GM12878 (cell line): ENCODE data around the gene ZNF385C. TPM values are rescaled to one million over a fixed set of nuclear protein-coding genes. Genes with fewer than 3 reads are reported as not detected.

Experiments used
- ATAC-seq: fragments of 200-7000 bp; cut with Tn5 transposase; 3 replicates; pipeline ENCODE4 v1.9.1; 2020; ENCODE audit warnings: mild to moderate bottlenecking, moderate library complexity
- BruUV-seq: library from RNA; stranded (reverse); fragments of 400-500 nt; replicated peaks from 2 replicates; lab custom pipeline; 2021; lab: Mats Ljungman, UMichigan
- CTCF ChIA-PET: fragments of 300-600 bp; sonication (Branson Sonifier 250); formaldehyde crosslinking; extraction: SDS; loops from one replicate; lab custom pipeline; 2021; ENCODE audit warnings: inconsistent platforms; lab: Yijun Ruan, JAX
- POLR2A ChIA-PET: fragments of 350-600 bp; formaldehyde crosslinking; extraction: SDS; loops from one replicate; lab custom pipeline; 2021; ENCODE audit warnings: inconsistent platforms; lab: Charles Lee
- RAD21 ChIA-PET: fragments of 300-600 bp; sonication (Branson Sonifier 250); formaldehyde crosslinking; loops from one replicate; lab custom pipeline; 2023; ENCODE audit warnings: antibody characterized with exemption; ENCODE audit not compliant: unreplicated experiment; lab: Charles Lee
- SMC1A ChIA-PET: fragments of 300-600 bp; sonication (Branson Sonifier 250); formaldehyde crosslinking; loops from one replicate; lab custom pipeline; 2023; ENCODE audit not compliant: unreplicated experiment, uncharacterized antibody; lab: Charles Lee
- DNase-seq: peaks from one replicate; pipeline ENCODE4 v3.0.0-alpha.2; 2011; ENCODE audit warnings: low read depth, low spot score
- FAIRE-seq: peaks from 3 replicates; lab custom pipeline; 2011; peaks lifted over from hg19 to GRCh38; lab: Jason Lieb, UNC
- H2AFZ ChIP-seq: 2 replicates; pipeline ENCODE4 v1.6.0; 2011; ENCODE audit warnings: low read depth, low read length, control low read depth; ENCODE audit not compliant: control insufficient read depth
- H3K27ac ChIP-seq: 2 replicates; pipeline ENCODE4 v1.5.1; 2011; ENCODE audit warnings: control low read depth; ENCODE audit not compliant: control insufficient read depth, insufficient read depth
- H3K27me3 ChIP-seq, 2 experiments: replicated peaks in 1 of 2; 2 replicates each; pipeline versions ENCODE4 v1.6.0 to v1.6.1; 2011; ENCODE audit warnings: low read length in 1 of 2; ENCODE audit not compliant: control insufficient read depth in 2 of 2, insufficient read depth in 2 of 2
- H3K36me3 ChIP-seq, 2 experiments: 2 replicates each; pipeline ENCODE4 v1.5.1; 2011; ENCODE audit warnings: low read length in 1 of 2; ENCODE audit not compliant: control insufficient read depth in 2 of 2, insufficient read depth in 2 of 2
- H3K4me1 ChIP-seq: 2 replicates; pipeline ENCODE4 v1.6.1; 2011; ENCODE audit warnings: mild to moderate bottlenecking, low read length, moderate library complexity, mixed read lengths; ENCODE audit not compliant: control insufficient read depth, insufficient read depth
- H3K4me2 ChIP-seq: 2 replicates; pipeline ENCODE4 v1.6.0; 2011; ENCODE audit warnings: control low read depth; ENCODE audit not compliant: control insufficient read depth, insufficient read depth
- H3K4me3 ChIP-seq: fragments of 200-600 bp; sonication (generic); 2 replicates; pipeline ENCODE4 v1.5.1; 2016
- H3K79me2 ChIP-seq: 2 replicates; pipeline ENCODE4 v1.6.0; 2011; ENCODE audit warnings: low read length; ENCODE audit not compliant: control insufficient read depth, insufficient read depth
- H3K9ac ChIP-seq: 2 replicates; pipeline ENCODE4 v1.8.0; 2011; ENCODE audit warnings: low read length, control low read depth, mixed read lengths; ENCODE audit not compliant: control insufficient read depth, insufficient read depth
- H3K9me3 ChIP-seq: replicated peaks from 3 replicates; pipeline ENCODE4 v1.5.1; 2011; ENCODE audit warnings: mild to moderate bottlenecking, low read length; ENCODE audit not compliant: control insufficient read depth, insufficient read depth
- H4K20me1 ChIP-seq: 2 replicates; pipeline ENCODE4 v1.6.0; 2011; ENCODE audit not compliant: control insufficient read depth, insufficient read depth
- CHD4 ChIP-seq: fragments of 200-600 bp; sonication (generic); IDR thresholded peaks from 2 replicates; pipeline ENCODE4 v1.6.1; 2016; ENCODE audit warnings: mild to moderate bottlenecking
- MYC ChIP-seq: IDR thresholded peaks from 2 replicates; pipeline ENCODE4 v1.6.1; 2011; ENCODE audit warnings: mild to moderate bottlenecking, low read length, moderate library complexity, inconsistent platforms; ENCODE audit not compliant: insufficient read depth, insufficient replicate concordance, insufficient read length, severe bottlenecking
- RFX5 ChIP-seq: IDR thresholded peaks from 2 replicates; pipeline ENCODE4 v1.6.1; 2011; ENCODE audit warnings: low read depth, low read length, improper control_type of control experiment
- STAT1 ChIP-seq: fragments of 450-650 bp; conservative IDR thresholded peaks from 2 replicates; pipeline ENCODE4 v1.6.1; 2014; ENCODE audit warnings: antibody characterized with exemption, mild to moderate bottlenecking
- SUPT20H ChIP-seq: IDR thresholded peaks from 2 replicates; pipeline ENCODE4 v1.6.1; 2011; ENCODE audit warnings: low read depth, mild to moderate bottlenecking, low read length, moderate library complexity, borderline replicate concordance; ENCODE audit not compliant: control insufficient read depth
- TCF7 ChIP-seq: IDR thresholded peaks from 2 replicates; pipeline ENCODE4 v1.6.1; 2014; ENCODE audit warnings: antibody characterized with exemption, borderline replicate concordance
- WRNIP1 ChIP-seq: IDR thresholded peaks from 2 replicates; pipeline ENCODE4 v1.6.1; 2011; ENCODE audit warnings: low read depth, low read length, improper control_type of control experiment, borderline replicate concordance
- WGBS: methylation state at CpG from one replicate; pipeline ENCODE4 v1.1.6; 2016; ENCODE audit warnings: low lambda C conversion rate; ENCODE audit not compliant: insufficient replicate concordance, insufficient coverage; ENCODE audit errors: missing lambda C conversion rate; 5-methylcytosine and 5-hydroxymethylcytosine counted together
- in situ Hi-C: fragments of 300-500 bp; cut with MboI; formaldehyde crosslinking; loops from 9 replicates; pipeline ENCODE4 v1.14.3; 2018; ENCODE audit warnings: mixed read lengths
- intact Hi-C: fragments of 100-400 bp; cut with micrococcal nuclease; formaldehyde crosslinking; loops from one replicate; pipeline ENCODE4 v1.14.2; 2022; ENCODE audit not compliant: unreplicated experiment
- polyA plus RNA-seq, 11 experiments: library from polyadenylated mRNA; depleted of rRNA in 4 of 11; unstranded in 6 of 11; stranded (reverse) in 5 of 11; fragments of >200 nt; fragmentation: Nextera tagmentation in 4 of 11; fragmentation: Illumina TruSeq in 1 of 11; extraction: Ambion mirVana in 4 of 11; extraction: Trizol in 1 of 11; gene quantifications; 1 replicate in 1 of 11; 2 replicates in 10 of 11; pipeline versions ENCODE4 v1.2.1 to v1.2.3, GENCODE V29; 2011 to 2016; ENCODE audit warnings: inconsistent platforms in 2 of 11, missing spikeins in 2 of 11, low read depth in 1 of 11
- total RNA-seq, 4 experiments: library from RNA; depleted of rRNA in 3 of 4; stranded (reverse); fragments of >200 nt in 3 of 4; fragmentation: Illumina TruSeq in 1 of 4; extraction: Trizol in 1 of 4; gene quantifications; 2 replicates each; pipeline versions ENCODE4 v1.2.1 to v1.2.3, GENCODE V29; 2013 to 2021
- TF ChIP-seq, protein P1 (sequence below): IDR thresholded peaks from 2 replicates; pipeline ENCODE4 v1.6.1; 2011; ENCODE audit warnings: low read depth, low read length, improper control_type of control experiment, borderline replicate concordance
- TF ChIP-seq, protein P2 (sequence below): fragments of 450-650 bp; conservative IDR thresholded peaks from 2 replicates; pipeline ENCODE4 v1.6.1; 2017; ENCODE audit warnings: mild to moderate bottlenecking, moderate library complexity

Gene ZNF385C
- total and polyA plus RNA-seq, 10 of the 15 experiments (the other 5 are each of a cell fraction or from before 2014, with no cell fraction given), result 0.06 to 0.20 (median 0.07) TPM; not detected in 5

DNA sequence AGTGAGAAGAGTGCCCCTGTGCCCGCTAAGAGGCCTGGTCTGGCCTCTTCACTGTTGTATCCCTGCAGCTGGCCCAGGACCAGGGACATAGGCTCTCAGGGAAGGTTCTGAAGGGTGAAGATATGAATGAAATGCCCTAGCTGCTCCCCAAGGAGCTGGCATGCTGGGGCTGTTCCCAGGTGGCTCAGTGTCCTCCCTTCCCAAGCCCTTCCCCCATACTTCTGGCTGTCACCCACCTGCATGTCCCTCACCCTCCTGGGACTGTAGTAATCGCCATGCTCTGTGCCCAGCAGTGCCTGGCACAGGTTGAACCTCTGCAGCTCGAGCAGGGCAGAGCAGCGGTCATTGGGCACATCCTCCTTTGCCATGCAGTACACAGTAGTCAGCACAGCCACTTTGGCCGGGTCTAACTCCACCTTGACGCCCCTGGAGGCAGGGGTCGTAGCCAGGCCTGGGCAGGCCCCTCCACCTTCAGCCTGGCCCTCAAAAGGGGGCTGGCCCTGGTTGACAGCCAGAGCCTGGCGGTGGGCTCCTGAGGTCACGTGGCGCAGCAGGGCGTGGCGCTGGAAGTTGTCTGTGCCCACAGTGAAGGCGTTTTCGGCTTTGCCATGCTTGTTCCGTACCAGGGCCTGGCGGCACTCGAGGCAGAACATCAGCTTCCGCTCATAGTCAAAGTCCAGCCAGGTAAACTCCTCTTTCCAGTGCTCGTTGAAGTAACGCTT is 55.5 kb downstream of the ZNF385C start:
- H3K27ac ChIP-seq, result no peak overlapping the region
- ChIA-PET POLR2A (no interaction called here), CTCF (interaction anchor here (2.0 kb wide), 1 partner anchor 23 kb away, joined by 6 read pairs; no protein-coding TSS in a partner anchor)
- no peaks in the 10 kb centered on the region for H3K79me2 ChIP-seq
- DNase-seq (no peak), FAIRE-seq (no peak), ATAC-seq (no peak)
- no peak overlapping the region for H3K4me3 ChIP-seq
- 51% methylated on average over 20 of the region's 20 CpGs for WGBS
- BruUV-seq, result no TSS peak
- no peaks in the 10 kb centered on the region for H3K36me3 ChIP-seq
- H3K9me3 ChIP-seq, result no peaks in the 10 kb centered on the region
- H2AFZ ChIP-seq, result no peak overlapping the region
- TF ChIP-seq MYC, result no peak
- no peak for TF ChIP-seq CHD4
- TF ChIP-seq RFX5, result no peak
- TF ChIP-seq WRNIP1, result no peak
- TF ChIP-seq, protein P1, sequence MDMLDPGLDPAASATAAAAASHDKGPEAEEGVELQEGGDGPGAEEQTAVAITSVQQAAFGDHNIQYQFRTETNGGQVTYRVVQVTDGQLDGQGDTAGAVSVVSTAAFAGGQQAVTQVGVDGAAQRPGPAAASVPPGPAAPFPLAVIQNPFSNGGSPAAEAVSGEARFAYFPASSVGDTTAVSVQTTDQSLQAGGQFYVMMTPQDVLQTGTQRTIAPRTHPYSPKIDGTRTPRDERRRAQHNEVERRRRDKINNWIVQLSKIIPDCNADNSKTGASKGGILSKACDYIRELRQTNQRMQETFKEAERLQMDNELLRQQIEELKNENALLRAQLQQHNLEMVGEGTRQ, result no peak
- TF ChIP-seq STAT1, result no peak
- TF ChIP-seq TCF7, result no peak
- TF ChIP-seq SUPT20H, result no peak
- TF ChIP-seq, protein P2, sequence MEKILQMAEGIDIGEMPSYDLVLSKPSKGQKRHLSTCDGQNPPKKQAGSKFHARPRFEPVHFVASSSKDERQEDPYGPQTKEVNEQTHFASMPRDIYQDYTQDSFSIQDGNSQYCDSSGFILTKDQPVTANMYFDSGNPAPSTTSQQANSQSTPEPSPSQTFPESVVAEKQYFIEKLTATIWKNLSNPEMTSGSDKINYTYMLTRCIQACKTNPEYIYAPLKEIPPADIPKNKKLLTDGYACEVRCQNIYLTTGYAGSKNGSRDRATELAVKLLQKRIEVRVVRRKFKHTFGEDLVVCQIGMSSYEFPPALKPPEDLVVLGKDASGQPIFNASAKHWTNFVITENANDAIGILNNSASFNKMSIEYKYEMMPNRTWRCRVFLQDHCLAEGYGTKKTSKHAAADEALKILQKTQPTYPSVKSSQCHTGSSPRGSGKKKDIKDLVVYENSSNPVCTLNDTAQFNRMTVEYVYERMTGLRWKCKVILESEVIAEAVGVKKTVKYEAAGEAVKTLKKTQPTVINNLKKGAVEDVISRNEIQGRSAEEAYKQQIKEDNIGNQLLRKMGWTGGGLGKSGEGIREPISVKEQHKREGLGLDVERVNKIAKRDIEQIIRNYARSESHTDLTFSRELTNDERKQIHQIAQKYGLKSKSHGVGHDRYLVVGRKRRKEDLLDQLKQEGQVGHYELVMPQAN, result no peak
- TF ChIP-seq, all 136 proteins: peak for 0
- Histone ChIP-seq H3K9ac (no peak overlapping the region), H4K20me1 (no peaks in the 10 kb centered on the region), H3K27me3 (no peaks in the 10 kb centered on the region), H3K4me1 (peaks cover 8% of the 10 kb centered on the region; the same call in 1 of the 2 replicates), H3K4me2 (no peak overlapping the region)
- intact Hi-C loops, result no loop called here
- in situ Hi-C loops, result no loop called here
- ChIA-PET RAD21 (no interaction called here), SMC1A (interaction anchor here (1.7 kb wide), 1 partner anchor 73 kb away, joined by 4 read pairs; no protein-coding TSS in a partner anchor)
